Mesothelial cell of epicardium (in vitro differentiated cells): ENCODE results near the gene BBLN. TPM values are rescaled to one million over a fixed set of nuclear protein-coding genes. Genes with fewer than 3 reads are reported as not detected.

Experiments
- DNase-seq, 2 experiments: peaks; one replicate each; pipeline ENCODE4 v3.0.0; 2021; ENCODE audit warnings: low spot score in 2 of 2; ENCODE audit not compliant: unreplicated experiment in 2 of 2
- H3K27ac Mint-ChIP-seq: 2 replicates; pipeline ENCODE4 v1.8.0; 2021; ENCODE audit warnings: mixed read lengths
- H3K27me3 Mint-ChIP-seq: 2 replicates; pipeline ENCODE4 v1.8.0; 2021; ENCODE audit warnings: low read depth, mixed read lengths
- H3K36me3 Mint-ChIP-seq: 2 replicates; pipeline ENCODE4 v1.8.0; 2021; ENCODE audit warnings: mixed read lengths
- H3K4me1 Mint-ChIP-seq: 2 replicates; pipeline ENCODE4 v1.8.0; 2021; ENCODE audit warnings: mixed read lengths
- H3K4me3 Mint-ChIP-seq: 2 replicates; pipeline ENCODE4 v1.8.0; 2021; ENCODE audit warnings: mild to moderate bottlenecking, moderate library complexity, mixed read lengths
- H3K9me3 Mint-ChIP-seq: 2 replicates; pipeline ENCODE4 v1.8.0; 2021; ENCODE audit warnings: mixed read lengths
- total RNA-seq: library from RNA; stranded (reverse); gene quantifications from 3 replicates; pipeline ENCODE4 v1.2.1, GENCODE V29; 2021
- TF ChIP-seq, protein P1 (sequence below): fragments of 200-600 bp; sonication (generic); IDR thresholded peaks from one replicate; pipeline ENCODE4 v1.5.0; 2021; ENCODE audit warnings: antibody characterized with exemption; ENCODE audit not compliant: unreplicated experiment

The BBLN gene
- total RNA-seq, 1 donor from 2014 or later = 64.4 TPM

- Mint-ChIP-seq H3K36me3 (no peaks in the 10 kb centered on the region), H3K4me3 (no peak overlapping the region), H3K4me1 (peaks cover 20% of the 10 kb centered on the region), H3K27me3 (peaks cover 6% of the 10 kb centered on the region), H3K9me3 (no peaks in the 10 kb centered on the region), H3K27ac (no peak overlapping the region)
- TF ChIP-seq, protein P1, sequence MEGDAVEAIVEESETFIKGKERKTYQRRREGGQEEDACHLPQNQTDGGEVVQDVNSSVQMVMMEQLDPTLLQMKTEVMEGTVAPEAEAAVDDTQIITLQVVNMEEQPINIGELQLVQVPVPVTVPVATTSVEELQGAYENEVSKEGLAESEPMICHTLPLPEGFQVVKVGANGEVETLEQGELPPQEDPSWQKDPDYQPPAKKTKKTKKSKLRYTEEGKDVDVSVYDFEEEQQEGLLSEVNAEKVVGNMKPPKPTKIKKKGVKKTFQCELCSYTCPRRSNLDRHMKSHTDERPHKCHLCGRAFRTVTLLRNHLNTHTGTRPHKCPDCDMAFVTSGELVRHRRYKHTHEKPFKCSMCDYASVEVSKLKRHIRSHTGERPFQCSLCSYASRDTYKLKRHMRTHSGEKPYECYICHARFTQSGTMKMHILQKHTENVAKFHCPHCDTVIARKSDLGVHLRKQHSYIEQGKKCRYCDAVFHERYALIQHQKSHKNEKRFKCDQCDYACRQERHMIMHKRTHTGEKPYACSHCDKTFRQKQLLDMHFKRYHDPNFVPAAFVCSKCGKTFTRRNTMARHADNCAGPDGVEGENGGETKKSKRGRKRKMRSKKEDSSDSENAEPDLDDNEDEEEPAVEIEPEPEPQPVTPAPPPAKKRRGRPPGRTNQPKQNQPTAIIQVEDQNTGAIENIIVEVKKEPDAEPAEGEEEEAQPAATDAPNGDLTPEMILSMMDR = no peak
- DNase-seq = no peak
Measured at GRCh38 chr9:128208946-128209669, 49.0 kb downstream of the BBLN start.

- peaks cover 16% of the 10 kb centered on the region for H3K4me1 Mint-ChIP-seq
- H3K36me3 Mint-ChIP-seq = no peaks in the 10 kb centered on the region
- H3K27me3 Mint-ChIP-seq = no peaks in the 10 kb centered on the region
- H3K9me3 Mint-ChIP-seq = no peaks in the 10 kb centered on the region
- DNase-seq = no peak
- no peak overlapping the region for H3K4me3 Mint-ChIP-seq
- TF ChIP-seq, protein P1 = no peak
- H3K27ac Mint-ChIP-seq = peak overlapping the region; percentile 1
Measured at GRCh38 chr9:128211186-128211980, 51.3 kb downstream of the BBLN start.

DNA sequence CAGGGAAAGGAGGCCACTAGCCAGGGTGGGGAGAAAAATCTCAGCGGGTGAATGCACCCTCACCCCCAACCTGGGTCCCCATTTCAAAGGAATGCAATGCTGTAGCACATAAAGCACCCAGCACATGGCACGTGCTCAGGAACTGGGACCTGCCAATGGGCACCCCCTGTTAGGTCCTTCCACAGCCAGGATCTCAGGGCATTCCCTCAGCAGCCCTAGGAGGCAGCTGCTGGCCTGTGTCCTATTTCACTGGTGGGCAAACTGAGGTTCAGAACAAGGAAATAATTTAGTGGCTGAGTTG is 51.9 kb downstream of the BBLN start:
- Mint-ChIP-seq H3K9me3 (no peaks in the 10 kb centered on the region), H3K36me3 (no peaks in the 10 kb centered on the region), H3K4me3 (no peak overlapping the region), H3K27me3 (no peaks in the 10 kb centered on the region), H3K27ac (no peak overlapping the region), H3K4me1 (peaks cover 18% of the 10 kb centered on the region)
- no peak for DNase-seq
- TF ChIP-seq, protein P1 = no peak

Other genes with a start within 250 kb of the BBLN start
- 14.5 to 16.1 TPM (median 15.8 TPM) in 3 replicates for gene ST6GALNAC4, start 243.2 kb upstream of the BBLN start, total RNA-seq
- gene PIP5KL1, start 229.5 kb upstream of the BBLN start, total RNA-seq = 7.6 to 9.0 TPM (median 8.2 TPM) in 3 replicates
- gene DPM2, start 222.4 kb upstream of the BBLN start, total RNA-seq = 36.8 to 37.5 TPM (median 36.9 TPM) in 3 replicates
- gene EEIG1, start 179.3 kb upstream of the BBLN start, total RNA-seq = 62.8 to 68.8 TPM (median 67.4 TPM) in 3 replicates
- 8.5 to 9.2 TPM (median 8.9 TPM) in 3 replicates for gene NAIF1, start 92.9 kb upstream of the BBLN start, total RNA-seq
- 24.2 to 26.4 TPM (median 26.2 TPM) in 3 replicates for gene SLC25A25, start 92.0 kb upstream of the BBLN start, total RNA-seq
- 70.0 to 74.8 TPM (median 72.6 TPM) in 3 replicates for gene PTGES2, start 32.5 kb upstream of the BBLN start, total RNA-seq
- not detected in 3 replicates for gene LCN2, start 10.8 kb upstream of the BBLN start, total RNA-seq
- gene CIZ1, start 31.3 kb downstream of the BBLN start, total RNA-seq = 152 to 157 TPM (median 155 TPM) in 3 replicates
- gene DNM1, start 43.1 kb downstream of the BBLN start, total RNA-seq = 86.8 to 98.6 TPM (median 89.2 TPM) in 3 replicates
- 177 to 195 TPM (median 186 TPM) in 3 replicates for gene GOLGA2, start 115.7 kb downstream of the BBLN start, total RNA-seq
- gene SWI5, start 116.0 kb downstream of the BBLN start, total RNA-seq = 24.1 to 26.0 TPM (median 24.3 TPM) in 3 replicates
- gene TRUB2, start 162.2 kb downstream of the BBLN start, total RNA-seq = 27.8 to 29.8 TPM (median 29.3 TPM) in 3 replicates
- gene COQ4, start 162.6 kb downstream of the BBLN start, total RNA-seq = 53.7 to 56.2 TPM (median 55.4 TPM) in 3 replicates
- gene SLC27A4, start 180.3 kb downstream of the BBLN start, total RNA-seq = 18.5 to 19.9 TPM (median 19.0 TPM) in 3 replicates
- gene URM1, start 211.1 kb downstream of the BBLN start, total RNA-seq = 46.6 to 54.9 TPM (median 51.5 TPM) in 3 replicates